AG20443 (cell line): ENCODE results near the gene KCTD21.
"Not testable (repeated sequence)": the region's sequence is repeated elsewhere in the genome, so short reads cannot be mapped to it uniquely, and the experiment has no call there.

ENCODE experiments used
- DNase-seq: peaks from one replicate; pipeline ENCODE4 v3.0.0; 2012; ENCODE audit warnings: low spot score, mixed read lengths

The KCTD21 gene

GRCh38 chr11:78188286-78189173 lies at the start of gene KCTD21, which contains the start of gene USP35:
Gene KCTD21 (minus strand): TSS chr11:78188626. CDS start chr11:78174554, 14,072 bp downstream.
Gene USP35 (plus strand): TSS chr11:78188919. CDS start chr11:78196246, 7,327 bp downstream.
- DNase-seq: peak; percentile 99

- DNase-seq: no peak
Measured at GRCh38 chr11:78237293-78238046, 49.0 kb upstream of the KCTD21 start.

- no peak for DNase-seq
Measured at GRCh38 chr11:78234006-78234405, 45.6 kb upstream of the KCTD21 start.

GRCh38 chr11:78233046-78233445 lies 44.6 kb upstream of the KCTD21 start:
- not testable (repeated sequence) for DNase-seq

- DNase-seq: peak; percentile 34
Measured at GRCh38 chr11:78231962-78232501, 43.6 kb upstream of the KCTD21 start.

- DNase-seq: no peak
Measured at GRCh38 chr11:78230161-78230877, 41.9 kb upstream of the KCTD21 start.

GRCh38 chr11:78229106-78229505 lies 40.7 kb upstream of the KCTD21 start:
- no peak for DNase-seq

GRCh38 chr11:78228467-78228866 lies 40.0 kb upstream of the KCTD21 start:
- DNase-seq: peak; percentile 63

- no peak for DNase-seq
Measured at GRCh38 chr11:78227921-78228320, 39.5 kb upstream of the KCTD21 start.

- no peak for DNase-seq
Measured at GRCh38 chr11:78226684-78227680, 38.6 kb upstream of the KCTD21 start.

GRCh38 chr11:78224906-78225420 lies 36.5 kb upstream of the KCTD21 start:
- no peak for DNase-seq

- DNase-seq: no peak
Measured at GRCh38 chr11:78224506-78224905, 36.1 kb upstream of the KCTD21 start.

- no peak for DNase-seq
Measured at GRCh38 chr11:78223320-78223954, 35.0 kb upstream of the KCTD21 start.

- DNase-seq: not testable (repeated sequence)
Measured at GRCh38 chr11:78222726-78223125, 34.3 kb upstream of the KCTD21 start.

GRCh38 chr11:78221396-78222315 lies 33.2 kb upstream of the KCTD21 start:
- DNase-seq: no peak

GRCh38 chr11:78220218-78221157 lies 32.1 kb upstream of the KCTD21 start:
- no peak for DNase-seq

GRCh38 chr11:78219493-78220217 lies 31.2 kb upstream of the KCTD21 start:
- no peak for DNase-seq
